GM12872 (cell line): Measurements from ENCODE around the gene PLOD3.

Experiments
- TF ChIP-seq, protein P1 (sequence below): IDR thresholded peaks from 3 replicates; pipeline ENCODE4 v1.5.1; 2011; ENCODE audit warnings: low read depth, mild to moderate bottlenecking, low read length, moderate library complexity; ENCODE audit not compliant: insufficient read depth

Gene PLOD3

DNA sequence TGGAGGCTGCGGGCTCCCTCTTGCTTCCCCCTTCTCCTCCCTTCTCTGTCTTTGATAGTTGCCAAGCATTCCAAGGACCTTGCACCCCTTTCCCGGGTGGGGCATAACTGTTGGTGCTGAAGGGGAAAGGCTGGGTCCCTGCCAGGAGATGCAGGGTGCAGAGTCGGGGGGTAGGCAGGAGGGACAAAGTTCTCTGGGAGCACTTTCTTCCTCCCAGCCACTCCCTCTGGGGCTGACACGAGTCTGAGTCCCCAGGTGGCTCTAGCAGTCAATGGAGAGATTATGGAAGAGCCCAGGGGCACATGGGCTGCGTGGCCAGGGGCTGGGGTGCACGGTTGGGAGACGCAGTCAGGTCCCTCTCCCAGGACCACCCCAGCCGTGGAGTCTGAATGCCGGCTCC lies 18.1 kb upstream of the PLOD3 start:
- TF ChIP-seq, protein P1, sequence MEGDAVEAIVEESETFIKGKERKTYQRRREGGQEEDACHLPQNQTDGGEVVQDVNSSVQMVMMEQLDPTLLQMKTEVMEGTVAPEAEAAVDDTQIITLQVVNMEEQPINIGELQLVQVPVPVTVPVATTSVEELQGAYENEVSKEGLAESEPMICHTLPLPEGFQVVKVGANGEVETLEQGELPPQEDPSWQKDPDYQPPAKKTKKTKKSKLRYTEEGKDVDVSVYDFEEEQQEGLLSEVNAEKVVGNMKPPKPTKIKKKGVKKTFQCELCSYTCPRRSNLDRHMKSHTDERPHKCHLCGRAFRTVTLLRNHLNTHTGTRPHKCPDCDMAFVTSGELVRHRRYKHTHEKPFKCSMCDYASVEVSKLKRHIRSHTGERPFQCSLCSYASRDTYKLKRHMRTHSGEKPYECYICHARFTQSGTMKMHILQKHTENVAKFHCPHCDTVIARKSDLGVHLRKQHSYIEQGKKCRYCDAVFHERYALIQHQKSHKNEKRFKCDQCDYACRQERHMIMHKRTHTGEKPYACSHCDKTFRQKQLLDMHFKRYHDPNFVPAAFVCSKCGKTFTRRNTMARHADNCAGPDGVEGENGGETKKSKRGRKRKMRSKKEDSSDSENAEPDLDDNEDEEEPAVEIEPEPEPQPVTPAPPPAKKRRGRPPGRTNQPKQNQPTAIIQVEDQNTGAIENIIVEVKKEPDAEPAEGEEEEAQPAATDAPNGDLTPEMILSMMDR = no peak

DNA sequence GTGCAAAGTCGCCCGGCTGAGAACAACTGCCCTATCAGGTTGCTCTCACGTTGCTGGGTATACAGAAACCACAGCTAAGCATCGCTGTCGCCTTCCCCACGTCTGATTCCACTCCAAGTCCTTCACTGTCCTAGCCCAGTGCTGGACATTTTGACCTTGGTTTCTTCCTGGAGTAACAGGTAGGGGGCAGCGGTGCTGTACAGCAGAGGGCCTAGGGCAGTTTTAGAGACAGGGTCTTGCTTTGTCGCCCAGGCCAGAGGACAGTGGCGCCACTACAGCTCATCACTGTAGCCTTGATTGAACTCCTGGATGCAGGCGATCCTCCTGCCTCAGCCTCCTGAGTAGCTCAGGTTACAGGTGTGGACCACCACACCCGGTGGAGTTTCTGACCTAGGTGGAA lies 17.7 kb upstream of the PLOD3 start:
- TF ChIP-seq, protein P1 = peak; percentile 48

DNA sequence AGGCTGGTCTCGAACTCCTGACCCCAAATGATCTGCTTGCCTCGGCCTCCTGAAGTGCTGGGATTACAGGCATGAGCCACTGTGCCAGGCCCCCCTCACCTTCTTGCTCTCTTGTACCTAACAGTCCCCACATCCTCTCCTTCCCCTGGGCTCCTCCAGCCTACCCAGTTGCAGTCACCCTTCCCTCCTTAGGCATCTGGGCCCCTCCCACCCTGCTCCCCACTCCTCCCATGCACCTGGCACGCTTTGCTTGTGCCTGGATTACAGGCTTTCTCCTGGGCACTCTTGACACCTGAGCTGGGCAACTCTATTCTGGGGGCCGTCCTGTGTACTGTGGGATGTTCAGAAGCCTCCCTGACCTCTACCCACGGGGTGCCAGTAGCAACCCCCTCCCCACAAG lies 17.3 kb upstream of the PLOD3 start:
- TF ChIP-seq, protein P1 = no peak

DNA sequence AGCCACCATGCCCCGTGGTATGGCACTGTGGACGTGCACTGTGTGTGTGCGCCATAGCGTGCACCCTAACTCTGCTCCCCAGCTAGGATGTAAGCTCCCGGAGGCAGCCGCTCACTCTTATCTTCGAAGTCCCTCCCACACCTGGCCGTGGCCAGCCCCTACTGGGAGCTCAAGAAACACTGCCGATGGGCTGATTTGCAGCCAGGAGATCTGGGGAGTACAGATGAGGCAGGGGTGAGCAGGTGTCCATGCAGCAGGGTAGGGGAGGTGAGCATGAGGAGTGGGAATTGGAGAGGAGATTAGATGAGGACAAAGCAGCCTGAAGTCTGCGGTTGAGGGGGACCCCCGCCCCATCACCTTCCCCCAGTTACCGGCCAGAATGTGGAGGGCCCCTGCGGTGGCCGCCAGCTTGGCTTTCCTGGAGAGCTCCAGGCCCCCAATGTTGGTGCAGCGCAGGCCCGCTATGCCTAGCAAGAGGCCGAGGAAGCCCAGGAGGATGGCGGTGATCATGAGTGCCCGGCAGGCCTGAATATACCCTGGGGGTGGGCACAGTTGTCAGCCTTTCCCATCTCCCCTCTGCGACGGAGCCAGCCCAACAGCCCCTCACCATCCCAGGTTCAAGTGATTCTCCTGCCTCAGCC lies 16.6 kb upstream of the PLOD3 start:
- TF ChIP-seq, protein P1 = no peak

DNA sequence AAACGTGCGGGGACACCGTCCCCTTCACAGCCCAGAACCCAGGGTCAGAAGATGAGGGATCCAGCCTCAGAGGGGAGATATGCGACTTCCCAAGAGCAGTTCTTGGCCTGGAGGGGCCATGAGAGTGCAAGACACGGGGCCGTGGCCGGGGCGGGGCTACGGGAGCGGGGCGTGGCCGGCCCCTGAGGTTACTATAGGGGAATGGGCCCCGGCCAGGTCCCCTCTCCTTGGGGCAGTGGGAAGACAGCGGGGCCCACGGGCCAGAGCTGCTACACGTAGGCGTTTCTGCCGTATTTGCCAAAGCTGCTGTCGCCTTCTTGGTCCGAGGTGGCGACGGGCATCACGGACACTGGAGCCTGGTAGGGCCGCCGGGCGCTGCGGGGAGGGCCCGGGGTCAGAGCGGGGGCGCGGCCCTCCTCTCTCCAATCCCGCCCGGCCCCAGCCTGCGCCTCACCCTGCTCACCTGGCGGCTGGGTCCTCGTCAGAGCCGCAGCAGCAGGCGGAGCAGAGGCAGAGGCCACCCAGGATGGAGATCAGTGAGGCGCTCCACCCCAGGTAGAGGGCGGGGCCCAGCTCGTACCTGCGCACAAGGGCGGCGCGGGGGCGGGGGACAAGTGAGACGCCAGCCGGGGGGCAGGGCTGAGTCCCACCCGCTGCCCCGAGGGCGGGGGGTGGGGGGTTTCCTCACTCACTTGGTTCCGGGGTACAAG lies 14.9 kb upstream of the PLOD3 start:
- TF ChIP-seq, protein P1 = no peak

DNA sequence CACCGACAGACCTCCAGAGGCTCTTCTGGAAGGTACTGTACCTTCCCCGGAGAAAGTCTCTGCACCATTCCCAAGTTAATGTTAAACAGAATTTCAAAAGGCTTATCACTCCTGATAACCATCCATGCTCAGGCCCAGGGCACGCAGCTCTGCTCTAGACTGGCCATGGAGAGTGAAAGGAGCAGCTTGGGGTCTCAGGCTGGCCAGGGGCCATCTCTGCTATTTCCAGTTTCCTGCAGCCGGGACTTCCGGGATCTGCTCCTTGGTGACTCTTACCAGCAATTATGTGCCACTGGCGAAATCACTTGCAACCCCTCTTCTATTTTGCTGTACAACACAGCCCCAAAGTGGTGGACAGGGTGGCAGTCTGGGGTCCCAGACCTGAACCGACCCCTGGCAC lies 14.3 kb upstream of the PLOD3 start:
- TF ChIP-seq, protein P1 = no peak

DNA sequence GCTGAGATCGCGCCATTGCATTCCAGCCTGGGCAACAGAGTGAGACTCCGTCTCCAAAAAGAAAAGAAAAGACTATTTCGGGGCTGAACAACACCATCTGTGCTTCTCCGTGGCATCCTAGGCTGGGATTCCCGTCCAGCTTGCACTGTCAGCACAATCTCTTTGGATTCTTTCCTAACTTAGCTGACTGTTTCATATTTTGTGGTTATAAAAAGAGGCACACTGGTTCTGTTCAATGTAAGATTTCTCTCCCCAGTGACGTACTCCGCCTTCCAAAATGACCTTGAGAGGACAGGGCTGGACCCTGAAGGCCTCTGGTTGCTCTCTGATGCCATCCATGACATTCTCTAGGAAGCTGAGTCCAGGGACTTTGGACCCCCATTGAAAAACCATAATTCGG lies 9.3 kb upstream of the PLOD3 start:
- TF ChIP-seq, protein P1 = no peak
